Stimulated activated memory B cell treated with anti-CD40 and anti-IgM and Interleukin-4, amounts not matched to agents 10 μg/mL and 1 μg/mL and 100 μg/mL, for 72 hours (primary cell): ENCODE results near the gene P3H1.
A peak's percentile ranks its signal among the peaks of the same experiment; 100 is the strongest.

Experiments
- ATAC-seq: fragments of 150-1000 bp; cut with Tn5 transposase; 2 replicates; pipeline ENCODE4 v1.10.0; 2021
- H3K27ac Mint-ChIP-seq: one replicate; pipeline ENCODE4 v1.8.0; 2022; ENCODE audit warnings: mild to moderate bottlenecking, mixed read lengths
- H3K27me3 Mint-ChIP-seq: one replicate; pipeline ENCODE4 v1.8.0; 2022; ENCODE audit warnings: mixed read lengths
- H3K36me3 Mint-ChIP-seq: one replicate; pipeline ENCODE4 v1.8.0; 2022; ENCODE audit warnings: mixed read lengths
- H3K4me1 Mint-ChIP-seq: one replicate; pipeline ENCODE4 v1.8.0; 2022; ENCODE audit warnings: mixed read lengths
- H3K4me3 Mint-ChIP-seq: one replicate; pipeline ENCODE4 v1.8.0; 2022; ENCODE audit warnings: mild to moderate bottlenecking, moderate library complexity, mixed read lengths
- H3K9me3 Mint-ChIP-seq: one replicate; pipeline ENCODE4 v1.8.0; 2022; ENCODE audit warnings: mixed read lengths

The P3H1 gene

DNA sequence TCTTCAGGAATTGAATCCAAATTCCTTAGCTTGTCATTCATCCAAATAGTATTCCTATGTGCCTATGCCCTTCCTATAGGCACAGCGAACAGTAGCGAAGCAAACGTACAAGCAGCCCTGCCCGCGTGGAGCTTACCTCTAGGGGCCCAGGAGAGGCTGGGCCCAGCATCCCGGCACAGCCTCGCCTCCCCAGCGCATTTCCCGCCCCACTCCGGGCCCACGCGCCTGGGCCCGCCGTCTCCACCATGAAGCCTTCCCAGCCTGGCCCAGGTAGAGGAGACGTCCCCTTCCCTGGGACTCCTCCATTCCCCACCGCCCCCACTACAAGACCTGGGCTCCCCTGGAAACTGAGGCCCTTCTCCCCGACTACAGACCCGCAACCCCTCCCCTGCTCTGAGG lies 17.7 kb upstream of the P3H1 start:
- no peak overlapping the region for H3K27ac Mint-ChIP-seq
- H3K4me3 Mint-ChIP-seq: no peak overlapping the region
- ATAC-seq: peak; percentile 35

DNA sequence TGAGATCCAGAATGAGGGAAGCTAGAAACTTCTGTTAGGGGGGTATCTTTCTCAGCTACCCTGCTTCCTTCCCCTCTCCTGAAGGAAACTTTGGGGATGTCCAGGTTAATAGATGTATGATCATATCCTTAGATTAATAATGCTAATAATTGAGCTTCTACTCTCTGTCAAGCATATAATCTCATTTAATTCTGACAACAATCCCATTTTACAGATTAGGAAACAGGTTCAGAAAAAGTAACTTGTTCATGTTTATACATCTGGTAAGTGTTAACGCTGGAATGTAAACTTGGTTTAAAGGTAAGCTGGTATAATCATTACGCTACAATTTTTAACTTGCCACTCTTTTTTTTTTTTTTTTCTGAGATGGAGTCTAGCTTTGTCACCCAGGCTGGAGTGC lies 16.3 kb upstream of the P3H1 start:
- Mint-ChIP-seq H3K4me3 (no peak overlapping the region), H3K36me3 (peaks cover 46% of the 10 kb centered on the region), H3K27ac (no peak overlapping the region), H3K27me3 (peaks cover 12% of the 10 kb centered on the region), H3K9me3 (no peaks in the 10 kb centered on the region), H3K4me1 (peaks cover 28% of the 10 kb centered on the region)
- no peak for ATAC-seq

More for the DNA sequence above, 17.7 kb upstream of the P3H1 start:
- peaks cover 33% of the 10 kb centered on the region for H3K36me3 Mint-ChIP-seq
- no peaks in the 10 kb centered on the region for H3K9me3 Mint-ChIP-seq
- H3K27me3 Mint-ChIP-seq: peaks cover 12% of the 10 kb centered on the region
- peaks cover 20% of the 10 kb centered on the region for H3K4me1 Mint-ChIP-seq

- Mint-ChIP-seq H3K27ac (no peak overlapping the region), H3K4me1 (peaks cover 22% of the 10 kb centered on the region), H3K36me3 (peaks cover 58% of the 10 kb centered on the region), H3K4me3 (no peak overlapping the region), H3K27me3 (peaks cover under 1% of the 10 kb centered on the region), H3K9me3 (no peaks in the 10 kb centered on the region)
- ATAC-seq: no peak
Observed at GRCh38 chr1:42780176-42780575, 13.3 kb upstream of the P3H1 start.

DNA sequence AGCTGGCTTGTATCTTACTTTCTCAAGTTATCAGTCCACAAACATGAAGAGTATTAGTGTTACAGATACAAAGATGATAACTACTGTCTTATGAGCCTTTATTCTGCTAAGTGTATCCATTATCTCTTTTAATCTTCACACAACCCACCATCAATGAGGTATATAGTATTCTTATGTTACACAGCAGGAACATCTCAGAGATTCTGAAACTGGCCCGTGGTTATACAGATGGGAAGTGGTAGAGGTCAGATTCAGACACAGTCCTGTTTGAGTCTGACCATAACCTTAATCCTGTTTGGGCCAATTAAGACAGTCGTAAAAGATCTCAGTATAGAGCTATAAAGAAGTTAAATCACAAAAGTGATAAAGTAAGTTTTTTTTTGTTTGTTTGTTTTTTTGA lies 12.9 kb upstream of the P3H1 start:
- Mint-ChIP-seq H3K36me3 (peaks cover 61% of the 10 kb centered on the region), H3K27ac (no peak overlapping the region), H3K27me3 (no peaks in the 10 kb centered on the region), H3K4me3 (no peak overlapping the region), H3K4me1 (peaks cover 17% of the 10 kb centered on the region), H3K9me3 (no peaks in the 10 kb centered on the region)
- no peak for ATAC-seq

DNA sequence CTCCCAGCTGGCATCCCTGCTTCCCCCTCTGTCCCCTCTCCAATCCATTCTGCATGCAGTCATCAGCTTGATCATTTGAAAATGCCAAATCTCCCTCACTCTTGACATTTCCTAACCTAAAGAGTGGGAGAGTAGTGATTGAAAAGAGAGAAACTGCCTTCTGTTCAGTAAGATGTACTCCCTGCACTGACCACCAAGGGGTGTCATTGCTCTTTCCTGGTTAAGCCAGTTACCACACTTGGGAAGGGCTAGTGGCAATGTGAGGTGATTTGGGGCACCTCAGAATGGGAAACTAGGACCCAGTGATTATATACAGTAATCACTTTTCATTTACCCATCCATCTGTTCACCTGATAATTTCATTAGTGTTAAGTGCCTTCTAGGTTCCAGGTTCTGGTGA lies 11.0 kb upstream of the P3H1 start:
- no peak for ATAC-seq
- Mint-ChIP-seq H3K27ac (no peak overlapping the region), H3K9me3 (no peaks in the 10 kb centered on the region), H3K4me1 (peaks cover 17% of the 10 kb centered on the region), H3K27me3 (no peaks in the 10 kb centered on the region), H3K36me3 (peaks cover 59% of the 10 kb centered on the region), H3K4me3 (no peak overlapping the region)

- ATAC-seq: no peak
- Mint-ChIP-seq H3K36me3 (peaks cover 56% of the 10 kb centered on the region), H3K4me3 (no peak overlapping the region), H3K27me3 (no peaks in the 10 kb centered on the region), H3K27ac (no peak overlapping the region), H3K4me1 (peaks cover 17% of the 10 kb centered on the region), H3K9me3 (no peaks in the 10 kb centered on the region)
Observed at GRCh38 chr1:42776502-42776901, 9.7 kb upstream of the P3H1 start.

- H3K27me3 Mint-ChIP-seq: no peaks in the 10 kb centered on the region
- H3K36me3 Mint-ChIP-seq: peaks cover 54% of the 10 kb centered on the region
- ATAC-seq: no peak
- peaks cover 26% of the 10 kb centered on the region for H3K4me1 Mint-ChIP-seq
- H3K9me3 Mint-ChIP-seq: no peaks in the 10 kb centered on the region
- no peak overlapping the region for H3K27ac Mint-ChIP-seq
- H3K4me3 Mint-ChIP-seq: no peak overlapping the region
Observed at GRCh38 chr1:42774928-42775526, 8.2 kb upstream of the P3H1 start.

DNA sequence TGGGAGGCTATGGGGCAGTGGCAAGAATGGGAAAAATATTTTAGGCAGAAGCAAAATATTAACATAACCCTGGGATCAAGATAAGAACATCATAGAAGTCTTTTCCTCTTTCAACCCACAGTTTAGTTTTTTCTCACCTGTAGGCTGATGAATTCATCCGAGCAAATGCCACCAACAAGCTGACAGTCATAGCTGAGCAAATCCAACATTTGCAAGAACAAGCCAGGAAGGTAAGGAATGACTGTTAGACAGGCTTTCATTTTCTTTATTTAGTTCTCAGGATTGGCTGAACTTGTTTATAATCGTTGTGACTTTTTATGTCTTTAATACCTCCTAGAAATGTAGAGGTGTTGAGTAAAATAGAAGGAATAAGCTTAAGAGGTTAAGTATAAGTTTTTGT lies 6.6 kb upstream of the P3H1 start:
- no peak for ATAC-seq
- no peaks in the 10 kb centered on the region for H3K27me3 Mint-ChIP-seq
- H3K4me1 Mint-ChIP-seq: peaks cover 28% of the 10 kb centered on the region
- H3K9me3 Mint-ChIP-seq: no peaks in the 10 kb centered on the region
- H3K4me3 Mint-ChIP-seq: no peak overlapping the region
- H3K27ac Mint-ChIP-seq: no peak overlapping the region
- peaks cover 55% of the 10 kb centered on the region for H3K36me3 Mint-ChIP-seq

DNA sequence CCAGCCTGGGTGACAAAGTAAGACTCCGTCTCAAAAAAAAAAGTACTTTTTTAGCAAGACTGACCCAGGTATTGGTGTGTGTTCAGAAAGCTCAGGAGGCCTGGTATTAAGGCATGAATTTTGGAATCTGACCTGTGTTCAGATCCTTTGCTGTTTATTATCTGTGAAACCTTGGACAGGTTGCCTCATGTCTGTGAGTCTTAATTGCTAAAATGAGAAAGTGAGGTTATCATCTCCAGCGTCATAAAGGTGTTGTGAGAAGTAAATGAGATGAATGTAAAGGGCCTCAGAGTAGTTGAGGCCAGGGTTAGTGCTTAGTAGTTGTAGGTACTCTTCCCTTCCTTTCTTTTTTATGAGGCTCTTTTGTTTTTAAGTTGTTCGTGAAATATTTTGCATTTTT lies 3.0 kb upstream of the P3H1 start:
- Mint-ChIP-seq H3K36me3 (peaks cover 29% of the 10 kb centered on the region), H3K4me1 (peaks cover 29% of the 10 kb centered on the region), H3K4me3 (no peak overlapping the region), H3K27me3 (no peaks in the 10 kb centered on the region), H3K9me3 (no peaks in the 10 kb centered on the region), H3K27ac (no peak overlapping the region)
- ATAC-seq: no peak

DNA sequence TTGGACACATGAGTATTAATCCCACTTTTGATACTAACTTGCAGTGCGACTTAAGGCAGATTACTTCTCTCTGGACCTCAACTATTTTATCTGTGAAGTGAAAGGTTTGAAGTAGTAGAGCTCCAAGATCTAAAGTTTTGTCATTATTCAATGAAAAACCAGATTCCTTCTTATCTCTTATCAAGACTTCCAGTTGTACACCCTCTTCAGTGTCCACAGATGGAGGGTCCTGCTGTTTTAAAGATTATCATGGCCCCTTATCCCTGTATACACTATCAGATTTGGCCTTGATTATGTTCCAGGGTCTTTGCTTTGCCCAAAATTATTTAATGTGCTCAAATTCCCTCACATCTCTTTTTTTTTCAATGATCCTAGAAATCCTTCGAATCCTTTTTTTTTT lies 1.3 kb upstream of the P3H1 start:
- H3K4me3 Mint-ChIP-seq: no peak overlapping the region
- no peak for ATAC-seq
- peaks cover 25% of the 10 kb centered on the region for H3K36me3 Mint-ChIP-seq
- peaks cover 29% of the 10 kb centered on the region for H3K4me1 Mint-ChIP-seq
- no peaks in the 10 kb centered on the region for H3K9me3 Mint-ChIP-seq
- H3K27me3 Mint-ChIP-seq: no peaks in the 10 kb centered on the region
- H3K27ac Mint-ChIP-seq: no peak overlapping the region

- H3K27me3 Mint-ChIP-seq: no peaks in the 10 kb centered on the region
- H3K9me3 Mint-ChIP-seq: no peaks in the 10 kb centered on the region
- peaks cover 20% of the 10 kb centered on the region for H3K36me3 Mint-ChIP-seq
- peaks cover 31% of the 10 kb centered on the region for H3K4me1 Mint-ChIP-seq
- no peak overlapping the region for H3K4me3 Mint-ChIP-seq
- peak; percentile 49 for ATAC-seq
- no peak overlapping the region for H3K27ac Mint-ChIP-seq
Observed at GRCh38 chr1:42767510-42768000, 727 bp upstream of the P3H1 start.

- ATAC-seq: peak; percentile 59
- Mint-ChIP-seq H3K27ac (no peak overlapping the region), H3K36me3 (peaks cover 20% of the 10 kb centered on the region), H3K27me3 (no peaks in the 10 kb centered on the region), H3K4me1 (peaks cover 35% of the 10 kb centered on the region), H3K4me3 (no peak overlapping the region), H3K9me3 (no peaks in the 10 kb centered on the region)
Observed at GRCh38 chr1:42765832-42766740, 742 bp downstream of the P3H1 start.

DNA sequence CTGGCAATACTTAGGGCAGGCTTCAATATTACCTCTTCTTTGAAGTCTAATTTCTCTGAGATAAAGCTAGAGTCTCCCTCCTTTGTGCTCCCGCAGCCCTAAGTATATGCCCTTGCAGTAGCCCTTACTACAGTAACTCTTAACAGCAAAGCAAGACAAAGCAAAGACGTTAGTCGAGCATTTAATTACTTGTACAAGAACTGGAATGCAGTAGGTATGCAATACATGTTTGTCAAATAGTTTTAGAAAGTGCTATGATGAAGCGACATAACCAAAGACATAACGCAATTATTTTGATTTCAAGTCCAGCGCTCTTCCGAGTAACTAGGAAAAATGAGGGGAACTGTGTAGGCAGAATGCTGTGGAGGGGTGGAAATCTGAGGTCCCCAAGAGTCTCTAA lies 1.6 kb downstream of the P3H1 start:
- H3K27me3 Mint-ChIP-seq: no peaks in the 10 kb centered on the region
- no peak for ATAC-seq
- H3K27ac Mint-ChIP-seq: no peak overlapping the region
- peaks cover 13% of the 10 kb centered on the region for H3K36me3 Mint-ChIP-seq
- no peaks in the 10 kb centered on the region for H3K9me3 Mint-ChIP-seq
- no peak overlapping the region for H3K4me3 Mint-ChIP-seq
- H3K4me1 Mint-ChIP-seq: peaks cover 27% of the 10 kb centered on the region

DNA sequence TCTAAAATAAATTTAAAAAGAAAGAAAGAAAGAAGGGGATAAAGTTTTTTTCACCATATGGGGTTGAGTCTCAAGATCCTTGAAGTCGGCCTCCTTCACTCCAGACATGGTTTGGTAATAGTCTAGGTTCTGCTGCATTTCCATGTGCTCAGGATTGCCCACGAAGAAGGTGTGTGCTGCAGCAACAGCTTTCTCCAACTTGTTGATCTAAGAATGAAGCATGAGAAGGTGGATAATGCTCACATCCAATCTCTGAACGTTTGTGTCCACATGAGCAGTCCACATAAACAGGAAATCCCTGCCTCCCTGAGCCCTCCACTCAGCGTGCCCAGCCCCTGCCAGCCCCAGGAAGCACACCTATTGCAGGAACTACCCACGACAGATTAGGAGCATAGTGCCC lies 4.6 kb downstream of the P3H1 start:
- ATAC-seq: no peak
- H3K4me3 Mint-ChIP-seq: no peak overlapping the region
- H3K9me3 Mint-ChIP-seq: no peaks in the 10 kb centered on the region
- peaks cover 17% of the 10 kb centered on the region for H3K4me1 Mint-ChIP-seq
- H3K27me3 Mint-ChIP-seq: no peaks in the 10 kb centered on the region
- no peak overlapping the region for H3K27ac Mint-ChIP-seq
- H3K36me3 Mint-ChIP-seq: peaks cover 6% of the 10 kb centered on the region

DNA sequence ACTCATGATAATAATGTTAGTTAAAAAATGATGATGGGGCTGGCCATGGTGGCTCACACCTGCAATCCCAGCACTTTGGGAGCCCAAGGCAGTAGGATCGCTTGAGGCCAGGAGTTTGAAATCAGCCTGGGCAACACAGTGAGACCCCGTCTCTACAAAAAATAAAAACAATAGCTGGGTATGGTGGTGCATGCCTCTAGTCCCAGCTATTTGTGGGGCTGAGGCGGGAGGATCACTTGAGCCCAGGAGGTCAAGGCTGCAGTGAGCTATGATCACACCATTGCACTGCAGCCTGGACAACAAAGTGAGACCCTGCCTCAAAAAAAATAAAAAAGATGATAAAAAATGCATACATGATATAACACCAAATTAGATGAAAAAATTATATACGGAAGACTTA lies 5.3 kb downstream of the P3H1 start:
- ATAC-seq: no peak
- Mint-ChIP-seq H3K4me1 (peaks cover 22% of the 10 kb centered on the region), H3K27ac (no peak overlapping the region), H3K9me3 (no peaks in the 10 kb centered on the region), H3K27me3 (no peaks in the 10 kb centered on the region), H3K36me3 (peaks cover 13% of the 10 kb centered on the region), H3K4me3 (no peak overlapping the region)

- Mint-ChIP-seq H3K4me1 (peaks cover 22% of the 10 kb centered on the region), H3K27me3 (no peaks in the 10 kb centered on the region), H3K9me3 (no peaks in the 10 kb centered on the region), H3K4me3 (no peak overlapping the region), H3K27ac (no peak overlapping the region), H3K36me3 (peaks cover 37% of the 10 kb centered on the region)
- no peak for ATAC-seq
Observed at GRCh38 chr1:42759114-42759513, 7.7 kb downstream of the P3H1 start.
